Measurements from ENCODE around the gene SLC22A23. TPM values are rescaled to one million over a fixed set of nuclear protein-coding genes. Genes with fewer than 3 reads are reported as not detected.

Gene SLC22A23
- total and polyA plus RNA-seq, 4 donors, result 4.9 to 45.4 (median 19.7) TPM

DNA sequence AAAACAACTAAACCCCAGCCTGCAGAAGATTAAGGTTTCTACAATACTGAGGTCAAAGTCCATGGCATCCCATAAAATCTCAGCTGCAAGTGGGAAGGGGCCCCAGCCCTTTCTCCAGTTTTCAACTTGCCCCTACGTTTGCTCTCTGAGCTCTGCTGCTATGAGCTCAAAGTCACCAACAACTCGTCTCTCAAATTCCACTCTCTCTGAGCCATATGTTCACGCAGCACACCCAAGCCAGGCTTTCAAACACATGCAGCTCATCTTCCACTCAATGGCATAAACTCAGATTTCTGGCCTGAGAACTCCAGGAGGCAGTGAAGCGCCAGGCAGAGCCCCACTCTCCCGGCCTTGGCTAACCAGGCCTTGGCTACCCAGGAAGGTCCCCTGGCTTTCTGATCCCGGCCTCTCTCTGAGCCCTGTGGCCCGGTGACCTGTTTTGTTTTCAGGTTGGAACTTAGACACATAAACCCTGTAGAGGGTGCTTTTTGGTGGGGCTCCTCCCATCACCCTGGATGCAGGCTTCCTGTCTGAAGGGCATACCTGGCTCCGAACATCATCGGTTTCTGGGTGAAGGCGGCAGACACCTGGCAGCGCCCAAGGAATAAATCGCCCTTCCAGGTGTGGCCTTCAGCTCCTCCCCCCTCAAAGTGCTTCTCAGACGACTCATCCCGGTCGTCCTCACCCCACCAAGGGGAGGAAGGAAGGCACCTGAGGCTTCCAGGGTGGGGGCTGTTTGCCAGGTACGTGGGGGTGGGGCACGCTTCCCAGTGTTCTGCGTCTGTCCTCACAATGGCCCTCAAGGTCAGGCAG is 12.4 kb downstream of the SLC22A23 start (continued):
- no peak for TF ChIP-seq ZBTB33 (IDR thresholded peaks at IDR 0.05)

- Histone ChIP-seq H3K4me1 (ENCODE audit: control insufficient read depth in 4 of 4, insufficient read depth in 4 of 4, low read length in 3 of 4) (peaks cover 0 to 3% (median 0%) of the 10 kb centered on the region in 4 donors), H3K27me3 (ENCODE audit: control insufficient read depth in 4 of 4, insufficient read depth in 4 of 4, low read length in 3 of 4) (no peaks in the 10 kb centered on the region), H3K27ac (ENCODE audit: low read depth in 1 of 2, low read length in 2 of 2) (no peak overlapping the region), H3K4me3 (ENCODE audit: low read depth in 1 of 3, low read length in 3 of 3) (no peak overlapping the region), H3K9me3 (ENCODE audit: control insufficient read depth in 4 of 4, low read length in 3 of 4) (no peaks in the 10 kb centered on the region), H3K36me3 (ENCODE audit: control insufficient read depth in 4 of 4, insufficient read depth in 3 of 4, low read depth in 1 of 4, low read length in 3 of 4) (peaks cover 0 to 3% (median 0%) of the 10 kb centered on the region in 4 donors), H3K9ac (ENCODE audit: low read depth in 1 of 2, low read length in 2 of 2) (no peak overlapping the region)
- no peak for TF ChIP-seq HNF4A (conservative IDR thresholded peaks at IDR 0.05)
- TF ChIP-seq, protein P1, sequence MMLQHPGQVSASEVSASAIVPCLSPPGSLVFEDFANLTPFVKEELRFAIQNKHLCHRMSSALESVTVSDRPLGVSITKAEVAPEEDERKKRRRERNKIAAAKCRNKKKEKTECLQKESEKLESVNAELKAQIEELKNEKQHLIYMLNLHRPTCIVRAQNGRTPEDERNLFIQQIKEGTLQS (IDR thresholded peaks at IDR 0.05), result no peak
- TF ChIP-seq GABPA (IDR thresholded peaks at IDR 0.05 in 1 of 2, conservative IDR thresholded peaks at IDR 0.05 in 1 of 2), result no peak
- no peak for TF ChIP-seq SP1 (IDR thresholded peaks at IDR 0.05)
- no peak for TF ChIP-seq RAD21 (IDR thresholded peaks at IDR 0.05)
- no peak for TF ChIP-seq JUND (IDR thresholded peaks at IDR 0.05)
- TF ChIP-seq TAF1 (conservative IDR thresholded peaks at IDR 0.05), result no peak
- TF ChIP-seq MAX (IDR thresholded peaks at IDR 0.05), result no peak
- TF ChIP-seq FOXA1 (IDR thresholded peaks at IDR 0.05), result no peak
- no peak for TF ChIP-seq YY1 (IDR thresholded peaks at IDR 0.05)
- TF ChIP-seq EGR1 (IDR thresholded peaks at IDR 0.05; ENCODE audit: low read depth in 2 of 2), result no peak
- TF ChIP-seq NR2F2 (IDR thresholded peaks at IDR 0.05), result no peak
- TF ChIP-seq, protein P2, sequence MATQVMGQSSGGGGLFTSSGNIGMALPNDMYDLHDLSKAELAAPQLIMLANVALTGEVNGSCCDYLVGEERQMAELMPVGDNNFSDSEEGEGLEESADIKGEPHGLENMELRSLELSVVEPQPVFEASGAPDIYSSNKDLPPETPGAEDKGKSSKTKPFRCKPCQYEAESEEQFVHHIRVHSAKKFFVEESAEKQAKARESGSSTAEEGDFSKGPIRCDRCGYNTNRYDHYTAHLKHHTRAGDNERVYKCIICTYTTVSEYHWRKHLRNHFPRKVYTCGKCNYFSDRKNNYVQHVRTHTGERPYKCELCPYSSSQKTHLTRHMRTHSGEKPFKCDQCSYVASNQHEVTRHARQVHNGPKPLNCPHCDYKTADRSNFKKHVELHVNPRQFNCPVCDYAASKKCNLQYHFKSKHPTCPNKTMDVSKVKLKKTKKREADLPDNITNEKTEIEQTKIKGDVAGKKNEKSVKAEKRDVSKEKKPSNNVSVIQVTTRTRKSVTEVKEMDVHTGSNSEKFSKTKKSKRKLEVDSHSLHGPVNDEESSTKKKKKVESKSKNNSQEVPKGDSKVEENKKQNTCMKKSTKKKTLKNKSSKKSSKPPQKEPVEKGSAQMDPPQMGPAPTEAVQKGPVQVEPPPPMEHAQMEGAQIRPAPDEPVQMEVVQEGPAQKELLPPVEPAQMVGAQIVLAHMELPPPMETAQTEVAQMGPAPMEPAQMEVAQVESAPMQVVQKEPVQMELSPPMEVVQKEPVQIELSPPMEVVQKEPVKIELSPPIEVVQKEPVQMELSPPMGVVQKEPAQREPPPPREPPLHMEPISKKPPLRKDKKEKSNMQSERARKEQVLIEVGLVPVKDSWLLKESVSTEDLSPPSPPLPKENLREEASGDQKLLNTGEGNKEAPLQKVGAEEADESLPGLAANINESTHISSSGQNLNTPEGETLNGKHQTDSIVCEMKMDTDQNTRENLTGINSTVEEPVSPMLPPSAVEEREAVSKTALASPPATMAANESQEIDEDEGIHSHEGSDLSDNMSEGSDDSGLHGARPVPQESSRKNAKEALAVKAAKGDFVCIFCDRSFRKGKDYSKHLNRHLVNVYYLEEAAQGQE (IDR thresholded peaks at IDR 0.05), result no peak
- TF ChIP-seq HNF4G (IDR thresholded peaks at IDR 0.05), result no peak
- TF ChIP-seq ZBTB33 (IDR thresholded peaks at IDR 0.05), result no peak
- no peak for TF ChIP-seq FOXA2 (IDR thresholded peaks at IDR 0.05)
- TF ChIP-seq RXRA (IDR thresholded peaks at IDR 0.05), result no peak
- no peak for TF ChIP-seq CTCF (IDR thresholded peaks at IDR 0.05; ENCODE audit: low read depth, low read length, missing input control)
- no peak for DNase-seq (ENCODE audit: low spot score)
- 51% methylated on average over 3 of the region's 3 CpGs for WGBS
Measured at GRCh38 chr6:3443221-3443515, 13.7 kb downstream of the SLC22A23 start.
